K562 (cell line): ENCODE data around the gene TNIK. TPM values are rescaled to one million over a fixed set of nuclear protein-coding genes. Genes with fewer than 3 reads are reported as not detected.

Experiments used
- CBFA2T3 ChIP-seq: fragments of 450-650 bp; IDR thresholded peaks from 2 replicates; pipeline ENCODE4 v1.6.1; 2017
- CCNT2 ChIP-seq: IDR thresholded peaks from 2 replicates; pipeline ENCODE4 v1.6.1; 2011; ENCODE audit warnings: borderline replicate concordance, low read depth, mild to moderate bottlenecking, moderate library complexity, mixed read lengths, low read length; ENCODE audit not compliant: insufficient read length; ENCODE audit errors: extremely low read depth
- CHAMP1 ChIP-seq: fragments of 450-650 bp; IDR thresholded peaks from 2 replicates; pipeline ENCODE4 v1.6.1; 2016; ENCODE audit warnings: mild to moderate bottlenecking
- CHCHD3 ChIP-seq: fragments of 250-450 bp; sonication (Bioruptor Pico); IDR thresholded peaks from 2 replicates; pipeline ENCODE4 v2.1.2; 2022; ENCODE audit warnings: mild to moderate bottlenecking
- DDX20 ChIP-seq: fragments of 450-650 bp; IDR thresholded peaks from 2 replicates; pipeline ENCODE4 v1.6.1; 2016; ENCODE audit warnings: missing genetic modification characterization, low read depth, mild to moderate bottlenecking, missing compliant biosample characterization, moderate library complexity
- ETV1 ChIP-seq: fragments of 450-650 bp; conservative IDR thresholded peaks from 2 replicates; pipeline ENCODE4 v1.6.1; 2016; ENCODE audit warnings: missing genetic modification characterization, control low read depth, low read depth, missing compliant biosample characterization
- FOXO4 ChIP-seq: fragments of 450-650 bp; formaldehyde crosslinking; IDR thresholded peaks from 2 replicates; pipeline ENCODE4 v1.4.0; 2020; ENCODE audit warnings: mild to moderate bottlenecking, moderate library complexity
- GATAD2B ChIP-seq: fragments of 450-650 bp; IDR thresholded peaks from 2 replicates; pipeline ENCODE4 v1.6.1; 2017; ENCODE audit warnings: mild to moderate bottlenecking, borderline replicate concordance
- HBP1 ChIP-seq: fragments of 450-650 bp; formaldehyde crosslinking; IDR thresholded peaks from 2 replicates; pipeline ENCODE4 v1.4.0; 2022; ENCODE audit warnings: missing genetic modification characterization
- MITF ChIP-seq: IDR thresholded peaks from 2 replicates; pipeline ENCODE4 v1.6.1; 2014; ENCODE audit warnings: antibody characterized with exemption
- NBN ChIP-seq: fragments of 450-650 bp; IDR thresholded peaks from 2 replicates; pipeline ENCODE4 v1.6.1; 2016; ENCODE audit warnings: low read depth, mild to moderate bottlenecking
- NCOA4 ChIP-seq: fragments of 450-650 bp; IDR thresholded peaks from 2 replicates; pipeline ENCODE4 v1.6.1; 2018; ENCODE audit warnings: mild to moderate bottlenecking; ENCODE audit not compliant: partially characterized antibody
- NFIC ChIP-seq: fragments of 450-650 bp; IDR thresholded peaks from 2 replicates; pipeline ENCODE4 v1.6.1; 2017; ENCODE audit warnings: mild to moderate bottlenecking, inconsistent platforms
- NFXL1 ChIP-seq: fragments of 450-650 bp; formaldehyde crosslinking; IDR thresholded peaks from 2 replicates; pipeline ENCODE4 v1.4.0; 2021; ENCODE audit warnings: mild to moderate bottlenecking
- POLR2G ChIP-seq: fragments of 200-400 bp; formaldehyde crosslinking; IDR thresholded peaks from 2 replicates; pipeline ENCODE4 v1.6.1; 2017; ENCODE audit warnings: low read depth, mild to moderate bottlenecking, antibody characterized with exemption, low read length, moderate library complexity
- PTTG1 ChIP-seq: fragments of 450-650 bp; IDR thresholded peaks from 2 replicates; pipeline ENCODE4 v1.6.1; 2016; ENCODE audit warnings: low read depth, mild to moderate bottlenecking, missing genetic modification characterization, missing compliant biosample characterization
- polyA plus RNA-seq, 8 experiments: library from polyadenylated mRNA; depleted of rRNA in 4 of 8; stranded (reverse) in 5 of 8; unstranded in 3 of 8; fragments of >200 nt; fragmentation: Nextera tagmentation in 2 of 8; fragmentation: Illumina TruSeq in 1 of 8; extraction: Ambion mirVana in 2 of 8; extraction: Trizol in 1 of 8; gene quantifications; 2 replicates each; pipeline versions ENCODE4 v1.2.1 to v1.2.3, GENCODE V29; 2011 to 2014; ENCODE audit warnings: inconsistent platforms in 1 of 8, missing spikeins in 1 of 8
- total RNA-seq, 7 experiments: library from RNA; depleted of rRNA in 6 of 7; stranded (reverse); fragments of >200 nt in 6 of 7; fragmentation: Illumina TruSeq in 2 of 7; extraction: Trizol in 2 of 7; gene quantifications; 2 replicates each; pipeline versions ENCODE4 v1.2.1 to v1.2.3, GENCODE V29; 2011 to 2021; ENCODE audit warnings: low replicate concordance in 1 of 7
- TF ChIP-seq, protein P1 (sequence below): fragments of 450-650 bp; IDR thresholded peaks from 2 replicates; pipeline ENCODE4 v1.6.1; 2014; ENCODE audit warnings: low read depth, mild to moderate bottlenecking, moderate library complexity, borderline replicate concordance
- TF ChIP-seq, protein P2 (sequence below), 2 experiments: fragments of 450-650 bp in 1 of 2; sonication (generic) in 1 of 2; formaldehyde crosslinking in 1 of 2; IDR thresholded peaks in 1 of 2; conservative IDR thresholded peaks in 1 of 2; 2 replicates each; pipeline versions ENCODE4 v1.6.1 to v1.8.1; 2016 to 2023; ENCODE audit warnings: mild to moderate bottlenecking in 2 of 2, moderate library complexity in 2 of 2, inconsistent platforms in 1 of 2, missing genetic modification reagents in 1 of 2

The TNIK gene
- total and polyA plus RNA-seq, 9 of the 15 experiments (the other 6 are each of a cell fraction or from before 2014, with no cell fraction given): 6.6 to 39.0 (median 24.7) TPM

DNA sequence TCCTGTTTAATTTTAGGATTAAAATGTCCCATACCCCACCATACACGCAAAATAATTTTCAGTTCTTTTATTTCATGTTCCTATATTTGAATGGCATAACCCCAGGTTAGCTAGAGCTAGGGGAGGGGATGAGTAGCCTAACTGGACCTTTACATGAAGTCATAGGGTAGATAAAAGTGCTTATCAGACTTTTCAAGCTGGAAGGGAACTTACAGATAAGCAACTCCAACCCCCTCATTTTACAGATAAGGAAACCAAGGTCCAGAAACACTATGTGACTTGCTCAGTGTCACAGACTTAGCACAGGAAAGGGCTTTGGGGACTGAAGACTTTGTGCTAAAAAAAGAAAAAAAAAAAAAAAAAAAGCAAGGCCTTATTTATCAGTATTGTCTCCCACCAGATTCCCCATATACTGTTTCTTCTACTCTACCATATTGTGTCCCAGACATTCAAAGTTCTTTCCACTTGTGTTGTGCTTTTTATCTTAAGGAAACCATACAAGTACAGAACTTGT, 10.6 kb upstream of the TNIK start (continued):
- no peak for TF ChIP-seq FOXO4 (CRISPR knock-in tag)
- TF ChIP-seq NFXL1: no peak
- TF ChIP-seq HBP1 (CRISPR knock-in tag): no peak
- TF ChIP-seq DDX20 (tag): no peak
- TF ChIP-seq POLR2G: no peak
- TF ChIP-seq CHAMP1: peak; percentile 95
- peak; percentile 99 for TF ChIP-seq CBFA2T3
- peak; percentile 58 for TF ChIP-seq ETV1 (tag)
- TF ChIP-seq NBN: peak; percentile 89; the same call in 1 of the 2 replicates
- 0 out of 2 replicates have a peak, but pooled peaks have one; percentile 34 for TF ChIP-seq CHCHD3 (CRISPR knock-in tag)
- TF ChIP-seq MITF: peak; percentile 80
- TF ChIP-seq, protein P1, sequence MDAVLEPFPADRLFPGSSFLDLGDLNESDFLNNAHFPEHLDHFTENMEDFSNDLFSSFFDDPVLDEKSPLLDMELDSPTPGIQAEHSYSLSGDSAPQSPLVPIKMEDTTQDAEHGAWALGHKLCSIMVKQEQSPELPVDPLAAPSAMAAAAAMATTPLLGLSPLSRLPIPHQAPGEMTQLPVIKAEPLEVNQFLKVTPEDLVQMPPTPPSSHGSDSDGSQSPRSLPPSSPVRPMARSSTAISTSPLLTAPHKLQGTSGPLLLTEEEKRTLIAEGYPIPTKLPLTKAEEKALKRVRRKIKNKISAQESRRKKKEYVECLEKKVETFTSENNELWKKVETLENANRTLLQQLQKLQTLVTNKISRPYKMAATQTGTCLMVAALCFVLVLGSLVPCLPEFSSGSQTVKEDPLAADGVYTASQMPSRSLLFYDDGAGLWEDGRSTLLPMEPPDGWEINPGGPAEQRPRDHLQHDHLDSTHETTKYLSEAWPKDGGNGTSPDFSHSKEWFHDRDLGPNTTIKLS: peak; percentile 44; the same call in 1 of the 2 replicates
- peak; percentile 97 for TF ChIP-seq CCNT2
- TF ChIP-seq, protein P2, sequence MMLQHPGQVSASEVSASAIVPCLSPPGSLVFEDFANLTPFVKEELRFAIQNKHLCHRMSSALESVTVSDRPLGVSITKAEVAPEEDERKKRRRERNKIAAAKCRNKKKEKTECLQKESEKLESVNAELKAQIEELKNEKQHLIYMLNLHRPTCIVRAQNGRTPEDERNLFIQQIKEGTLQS (IDR thresholded peaks at IDR 0.05): peak; percentile 93
- TF ChIP-seq, protein P2 (CRISPR knock-in tag; conservative IDR thresholded peaks at IDR 0.05): 0 out of 2 replicates have a peak, but pooled peaks have one; percentile 27
- 0 out of 2 replicates have a peak, but pooled peaks have one; percentile 34 for TF ChIP-seq PTTG1 (tag)
- TF ChIP-seq GATAD2B: peak; percentile 99
- TF ChIP-seq NFIC: peak; percentile 88
- no peak for TF ChIP-seq NCOA4
